GM12878 (cell line): ENCODE results near the gene SMIM9.

Experiments used
- CREM ChIP-seq: IDR thresholded peaks from 2 replicates; pipeline ENCODE4 v1.6.1; 2014; ENCODE audit warnings: antibody characterized with exemption, low read depth
- CUX1 ChIP-seq: IDR thresholded peaks from 2 replicates; pipeline ENCODE4 v1.6.1; 2012; ENCODE audit warnings: improper control_type of control experiment, low read depth, low read length; ENCODE audit not compliant: insufficient replicate concordance
- EZH2 ChIP-seq: IDR thresholded peaks from 2 replicates; pipeline ENCODE4 v1.6.1; 2012; ENCODE audit warnings: low read depth, mild to moderate bottlenecking, control low read depth, inconsistent platforms, low read length, borderline replicate concordance; ENCODE audit not compliant: control insufficient read depth
- MXI1 ChIP-seq: fragments of 150-350 bp; IDR thresholded peaks from 2 replicates; pipeline ENCODE4 v1.6.1; 2011; ENCODE audit warnings: low read depth, mild to moderate bottlenecking, inconsistent platforms, low read length, improper control_type of control experiment
- POLR2A ChIP-seq: IDR thresholded peaks from 2 replicates; pipeline ENCODE4 v1.6.1; 2011; ENCODE audit warnings: low read depth, mild to moderate bottlenecking, low read length
- POLR2AphosphoS2 ChIP-seq: IDR thresholded peaks from 2 replicates; pipeline ENCODE4 v1.6.1; 2011; ENCODE audit warnings: low read depth, mild to moderate bottlenecking, low read length, improper control_type of control experiment, moderate library complexity
- POLR2AphosphoS5 ChIP-seq: IDR thresholded peaks from 2 replicates; pipeline ENCODE4 v1.6.1; 2011; ENCODE audit warnings: mild to moderate bottlenecking, low read length, inconsistent platforms
- RBBP5 ChIP-seq: fragments of 200-600 bp; sonication (generic); conservative IDR thresholded peaks from 2 replicates; pipeline ENCODE4 v1.6.1; 2016
- SREBF2 ChIP-seq: IDR thresholded peaks from 2 replicates; pipeline ENCODE4 v1.6.1; 2012; ENCODE audit warnings: mild to moderate bottlenecking, low read length
- STAT1 ChIP-seq: fragments of 450-650 bp; conservative IDR thresholded peaks from 2 replicates; pipeline ENCODE4 v1.6.1; 2014; ENCODE audit warnings: antibody characterized with exemption, mild to moderate bottlenecking
- ZNF207 ChIP-seq: fragments of 450-650 bp; IDR thresholded peaks from 2 replicates; pipeline ENCODE4 v1.6.1; 2014; ENCODE audit warnings: antibody characterized with exemption, mild to moderate bottlenecking, borderline replicate concordance
- ZNF274 ChIP-seq: IDR thresholded peaks from one replicate; pipeline ENCODE4 v1.8.0; 2011; ENCODE audit not compliant: insufficient read length, insufficient read depth
- TF ChIP-seq, protein P1 (sequence below), 3 experiments: IDR thresholded peaks in 2 of 3; conservative IDR thresholded peaks in 1 of 3; 2 replicates each; pipeline ENCODE4 v1.5.1; 2011; ENCODE audit warnings: low read depth in 3 of 3, low read length in 3 of 3, mild to moderate bottlenecking in 3 of 3, control low read depth in 2 of 3, moderate library complexity in 2 of 3, inconsistent platforms in 1 of 3, mixed read lengths in 1 of 3; ENCODE audit not compliant: control insufficient read depth in 2 of 3, insufficient read depth in 1 of 3; ENCODE audit errors: extremely low read depth in 1 of 3
- TF ChIP-seq, protein P2 (sequence below): IDR thresholded peaks from 2 replicates; pipeline ENCODE4 v1.6.1; 2011; ENCODE audit warnings: borderline replicate concordance, low read depth, mild to moderate bottlenecking, moderate library complexity, mixed read lengths, low read length; ENCODE audit not compliant: insufficient read depth; ENCODE audit errors: extremely low read length

DNA sequence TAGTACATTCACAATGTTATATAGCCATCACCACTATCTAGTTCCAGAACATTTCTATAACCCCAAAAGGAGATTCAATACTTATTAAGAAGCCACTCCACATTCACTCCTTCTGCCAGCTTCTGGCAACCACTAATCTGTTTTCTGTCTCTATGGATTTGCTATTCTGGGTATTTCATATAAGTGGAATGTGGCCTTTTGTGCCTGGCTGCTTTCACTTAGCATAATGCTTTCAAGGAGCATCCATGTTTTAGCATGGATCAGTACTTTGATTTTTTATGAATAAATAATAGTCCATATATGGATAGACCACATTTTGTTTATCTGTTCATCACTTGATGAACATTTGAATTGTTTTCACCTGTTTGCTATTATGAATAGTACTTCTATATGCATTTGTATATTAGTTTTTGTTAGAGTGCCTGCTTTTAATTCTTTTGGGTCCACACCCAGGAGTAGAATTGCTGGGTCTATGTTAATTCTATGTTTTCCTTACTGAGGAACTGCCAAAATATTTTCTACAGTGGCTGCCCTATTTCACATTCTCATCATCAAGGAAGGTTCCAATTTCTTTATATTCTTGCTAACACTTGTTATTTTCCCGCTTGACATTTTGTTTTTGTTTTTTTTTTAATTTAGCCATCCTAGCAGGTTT, 16.6 kb upstream of the SMIM9 start:
- no peak for TF ChIP-seq EZH2
- TF ChIP-seq SREBF2: no peak
- TF ChIP-seq, protein P1, sequence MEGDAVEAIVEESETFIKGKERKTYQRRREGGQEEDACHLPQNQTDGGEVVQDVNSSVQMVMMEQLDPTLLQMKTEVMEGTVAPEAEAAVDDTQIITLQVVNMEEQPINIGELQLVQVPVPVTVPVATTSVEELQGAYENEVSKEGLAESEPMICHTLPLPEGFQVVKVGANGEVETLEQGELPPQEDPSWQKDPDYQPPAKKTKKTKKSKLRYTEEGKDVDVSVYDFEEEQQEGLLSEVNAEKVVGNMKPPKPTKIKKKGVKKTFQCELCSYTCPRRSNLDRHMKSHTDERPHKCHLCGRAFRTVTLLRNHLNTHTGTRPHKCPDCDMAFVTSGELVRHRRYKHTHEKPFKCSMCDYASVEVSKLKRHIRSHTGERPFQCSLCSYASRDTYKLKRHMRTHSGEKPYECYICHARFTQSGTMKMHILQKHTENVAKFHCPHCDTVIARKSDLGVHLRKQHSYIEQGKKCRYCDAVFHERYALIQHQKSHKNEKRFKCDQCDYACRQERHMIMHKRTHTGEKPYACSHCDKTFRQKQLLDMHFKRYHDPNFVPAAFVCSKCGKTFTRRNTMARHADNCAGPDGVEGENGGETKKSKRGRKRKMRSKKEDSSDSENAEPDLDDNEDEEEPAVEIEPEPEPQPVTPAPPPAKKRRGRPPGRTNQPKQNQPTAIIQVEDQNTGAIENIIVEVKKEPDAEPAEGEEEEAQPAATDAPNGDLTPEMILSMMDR (IDR thresholded peaks at IDR 0.05 in 2 of 3, conservative IDR thresholded peaks at IDR 0.05 in 1 of 3; ENCODE audit: control insufficient read depth in 2 of 3, extremely low read depth in 1 of 3, insufficient read depth in 1 of 3, low read depth in 3 of 3, low read length in 3 of 3): no peak
- TF ChIP-seq STAT1: no peak
- TF ChIP-seq POLR2A: no peak
- no peak for TF ChIP-seq ZNF207
- TF ChIP-seq, protein P2, sequence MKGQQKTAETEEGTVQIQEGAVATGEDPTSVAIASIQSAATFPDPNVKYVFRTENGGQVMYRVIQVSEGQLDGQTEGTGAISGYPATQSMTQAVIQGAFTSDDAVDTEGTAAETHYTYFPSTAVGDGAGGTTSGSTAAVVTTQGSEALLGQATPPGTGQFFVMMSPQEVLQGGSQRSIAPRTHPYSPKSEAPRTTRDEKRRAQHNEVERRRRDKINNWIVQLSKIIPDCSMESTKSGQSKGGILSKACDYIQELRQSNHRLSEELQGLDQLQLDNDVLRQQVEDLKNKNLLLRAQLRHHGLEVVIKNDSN: no peak
- TF ChIP-seq RBBP5: no peak
- TF ChIP-seq MXI1: no peak
- no peak for TF ChIP-seq POLR2AphosphoS2
- TF ChIP-seq CUX1: no peak
- TF ChIP-seq POLR2AphosphoS5: no peak
- TF ChIP-seq ZNF274: no peak
- no peak for TF ChIP-seq CREM
